ENCODE measurements around the gene FGF1. TPM values are rescaled to one million over a fixed set of nuclear protein-coding genes. Genes with fewer than 3 reads are reported as not detected.
"Not testable (repeated sequence)": the region's sequence is repeated elsewhere in the genome, so short reads cannot be mapped to it uniquely, and the experiment has no call there.

FGF1 gene
- total RNA-seq, 1 experiment from 2014 or later, result not detected

DNA sequence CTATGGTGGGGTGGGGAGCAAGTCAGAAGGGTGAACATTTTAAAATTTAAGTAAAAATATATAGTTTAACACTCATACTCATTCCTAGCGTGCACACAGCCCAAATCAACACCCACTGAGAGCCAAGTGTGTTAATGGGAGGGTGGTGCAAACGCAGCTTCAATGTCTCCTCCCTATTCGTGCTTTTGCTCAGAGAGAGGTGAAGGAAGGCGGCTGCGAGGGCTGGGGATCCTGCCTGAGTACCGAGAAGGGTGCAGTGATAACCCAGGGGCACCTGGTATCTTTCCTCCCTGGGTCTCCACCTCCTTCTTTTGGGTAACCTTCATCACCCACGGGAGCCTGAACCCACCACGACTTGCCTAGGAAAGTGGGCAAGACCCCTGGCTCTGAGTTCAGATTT is 35.0 kb downstream of the FGF1 start:
- Histone ChIP-seq H3K36me3 (ENCODE audit: control insufficient read depth, insufficient read depth, low read length) (no peaks in the 10 kb centered on the region), H3K4me3 (ENCODE audit: low read depth in 2 of 2, low read length in 2 of 2) (no peak overlapping the region), H3K4me1 (ENCODE audit: control insufficient read depth, insufficient read depth, low read length) (no peaks in the 10 kb centered on the region), H3K9me3 (ENCODE audit: control insufficient read depth, insufficient read depth, low read depth, low read length) (no peaks in the 10 kb centered on the region), H3K27ac (ENCODE audit: low read length) (no peak overlapping the region), H3K27me3 (ENCODE audit: control insufficient read depth, insufficient read depth, low read length) (no peaks in the 10 kb centered on the region)
- TF ChIP-seq POLR2AphosphoS5 (IDR thresholded peaks at IDR 0.05; ENCODE audit: low read depth, low read length), result no peak
- TF ChIP-seq SIN3A (IDR thresholded peaks at IDR 0.05; ENCODE audit: borderline replicate concordance, insufficient read depth, low read depth, low read length), result no peak
- TF ChIP-seq, protein P1, sequence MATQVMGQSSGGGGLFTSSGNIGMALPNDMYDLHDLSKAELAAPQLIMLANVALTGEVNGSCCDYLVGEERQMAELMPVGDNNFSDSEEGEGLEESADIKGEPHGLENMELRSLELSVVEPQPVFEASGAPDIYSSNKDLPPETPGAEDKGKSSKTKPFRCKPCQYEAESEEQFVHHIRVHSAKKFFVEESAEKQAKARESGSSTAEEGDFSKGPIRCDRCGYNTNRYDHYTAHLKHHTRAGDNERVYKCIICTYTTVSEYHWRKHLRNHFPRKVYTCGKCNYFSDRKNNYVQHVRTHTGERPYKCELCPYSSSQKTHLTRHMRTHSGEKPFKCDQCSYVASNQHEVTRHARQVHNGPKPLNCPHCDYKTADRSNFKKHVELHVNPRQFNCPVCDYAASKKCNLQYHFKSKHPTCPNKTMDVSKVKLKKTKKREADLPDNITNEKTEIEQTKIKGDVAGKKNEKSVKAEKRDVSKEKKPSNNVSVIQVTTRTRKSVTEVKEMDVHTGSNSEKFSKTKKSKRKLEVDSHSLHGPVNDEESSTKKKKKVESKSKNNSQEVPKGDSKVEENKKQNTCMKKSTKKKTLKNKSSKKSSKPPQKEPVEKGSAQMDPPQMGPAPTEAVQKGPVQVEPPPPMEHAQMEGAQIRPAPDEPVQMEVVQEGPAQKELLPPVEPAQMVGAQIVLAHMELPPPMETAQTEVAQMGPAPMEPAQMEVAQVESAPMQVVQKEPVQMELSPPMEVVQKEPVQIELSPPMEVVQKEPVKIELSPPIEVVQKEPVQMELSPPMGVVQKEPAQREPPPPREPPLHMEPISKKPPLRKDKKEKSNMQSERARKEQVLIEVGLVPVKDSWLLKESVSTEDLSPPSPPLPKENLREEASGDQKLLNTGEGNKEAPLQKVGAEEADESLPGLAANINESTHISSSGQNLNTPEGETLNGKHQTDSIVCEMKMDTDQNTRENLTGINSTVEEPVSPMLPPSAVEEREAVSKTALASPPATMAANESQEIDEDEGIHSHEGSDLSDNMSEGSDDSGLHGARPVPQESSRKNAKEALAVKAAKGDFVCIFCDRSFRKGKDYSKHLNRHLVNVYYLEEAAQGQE (IDR thresholded peaks at IDR 0.05; ENCODE audit: insufficient read depth in 1 of 2, low read depth in 2 of 2, low read length in 1 of 2), result no peak
- TF ChIP-seq, protein P2, sequence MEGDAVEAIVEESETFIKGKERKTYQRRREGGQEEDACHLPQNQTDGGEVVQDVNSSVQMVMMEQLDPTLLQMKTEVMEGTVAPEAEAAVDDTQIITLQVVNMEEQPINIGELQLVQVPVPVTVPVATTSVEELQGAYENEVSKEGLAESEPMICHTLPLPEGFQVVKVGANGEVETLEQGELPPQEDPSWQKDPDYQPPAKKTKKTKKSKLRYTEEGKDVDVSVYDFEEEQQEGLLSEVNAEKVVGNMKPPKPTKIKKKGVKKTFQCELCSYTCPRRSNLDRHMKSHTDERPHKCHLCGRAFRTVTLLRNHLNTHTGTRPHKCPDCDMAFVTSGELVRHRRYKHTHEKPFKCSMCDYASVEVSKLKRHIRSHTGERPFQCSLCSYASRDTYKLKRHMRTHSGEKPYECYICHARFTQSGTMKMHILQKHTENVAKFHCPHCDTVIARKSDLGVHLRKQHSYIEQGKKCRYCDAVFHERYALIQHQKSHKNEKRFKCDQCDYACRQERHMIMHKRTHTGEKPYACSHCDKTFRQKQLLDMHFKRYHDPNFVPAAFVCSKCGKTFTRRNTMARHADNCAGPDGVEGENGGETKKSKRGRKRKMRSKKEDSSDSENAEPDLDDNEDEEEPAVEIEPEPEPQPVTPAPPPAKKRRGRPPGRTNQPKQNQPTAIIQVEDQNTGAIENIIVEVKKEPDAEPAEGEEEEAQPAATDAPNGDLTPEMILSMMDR (IDR thresholded peaks at IDR 0.05), result no peak
- TF ChIP-seq TCF7L2 (IDR thresholded peaks at IDR 0.05; ENCODE audit: low read depth, low read length), result no peak
- intact Hi-C loops (cut with micrococcal nuclease; ENCODE audit: unreplicated experiment) (no loop called here), in situ Hi-C loops (cut with HindIII; ENCODE audit: low pct_unique_long_range_greater_than_20kb, low sequenced_read_pairs) (no loop called here)
- ChIA-PET CTCF (no interaction called here), POLR2A (no interaction called here)
- BruUV-seq (replicated peaks), result no TSS peak
- DNase-seq (ENCODE audit: low read depth, low spot score), result no peak
- no peak for ATAC-seq

DNA sequence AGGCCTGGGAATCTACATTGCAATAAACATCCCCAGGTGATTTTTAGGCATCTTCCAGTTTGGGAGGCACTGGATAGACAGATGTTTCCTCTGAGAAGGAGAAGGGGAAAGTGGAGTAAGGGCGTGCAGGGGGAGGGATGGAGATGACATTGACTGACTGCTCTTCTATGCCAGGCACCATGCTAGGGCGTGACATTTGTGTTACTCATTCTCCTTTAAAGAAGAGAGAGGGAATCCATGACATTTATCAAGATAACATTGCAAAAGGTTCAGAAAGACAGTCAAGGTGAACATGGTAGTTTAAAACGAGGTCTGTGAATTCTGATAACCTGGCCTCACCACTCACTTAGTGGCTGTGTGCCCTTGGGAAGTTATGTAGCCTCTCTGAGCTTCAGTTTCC is 35.8 kb downstream of the FGF1 start:
- ChIA-PET POLR2A (no interaction called here), CTCF (no interaction called here)
- no peaks in the 10 kb centered on the region for H3K27me3 ChIP-seq (ENCODE audit: control insufficient read depth, insufficient read depth, low read length)
- no peak overlapping the region for H3K4me3 ChIP-seq (ENCODE audit: low read depth in 2 of 2, low read length in 2 of 2)
- in situ Hi-C loops (cut with HindIII; ENCODE audit: low pct_unique_long_range_greater_than_20kb, low sequenced_read_pairs) (no loop called here), intact Hi-C loops (cut with micrococcal nuclease; ENCODE audit: unreplicated experiment) (no loop called here)
- H3K27ac ChIP-seq (ENCODE audit: low read length), result no peak overlapping the region
- no peaks in the 10 kb centered on the region for H3K9me3 ChIP-seq (ENCODE audit: control insufficient read depth, insufficient read depth, low read depth, low read length)
- TF ChIP-seq, protein P1 (IDR thresholded peaks at IDR 0.05; ENCODE audit: insufficient read depth in 1 of 2, low read depth in 2 of 2, low read length in 1 of 2), result no peak
- no peak for TF ChIP-seq TCF7L2 (IDR thresholded peaks at IDR 0.05; ENCODE audit: low read depth, low read length)
- TF ChIP-seq POLR2AphosphoS5 (IDR thresholded peaks at IDR 0.05; ENCODE audit: low read depth, low read length), result no peak
- TF ChIP-seq SIN3A (IDR thresholded peaks at IDR 0.05; ENCODE audit: borderline replicate concordance, insufficient read depth, low read depth, low read length), result no peak
- TF ChIP-seq, protein P2 (IDR thresholded peaks at IDR 0.05), result no peak
- H3K36me3 ChIP-seq (ENCODE audit: control insufficient read depth, insufficient read depth, low read length), result no peaks in the 10 kb centered on the region
- ATAC-seq (no peak), DNase-seq (ENCODE audit: low read depth, low spot score) (no peak)
- H3K4me1 ChIP-seq (ENCODE audit: control insufficient read depth, insufficient read depth, low read length), result no peaks in the 10 kb centered on the region
- no TSS peak for BruUV-seq (replicated peaks)

DNA sequence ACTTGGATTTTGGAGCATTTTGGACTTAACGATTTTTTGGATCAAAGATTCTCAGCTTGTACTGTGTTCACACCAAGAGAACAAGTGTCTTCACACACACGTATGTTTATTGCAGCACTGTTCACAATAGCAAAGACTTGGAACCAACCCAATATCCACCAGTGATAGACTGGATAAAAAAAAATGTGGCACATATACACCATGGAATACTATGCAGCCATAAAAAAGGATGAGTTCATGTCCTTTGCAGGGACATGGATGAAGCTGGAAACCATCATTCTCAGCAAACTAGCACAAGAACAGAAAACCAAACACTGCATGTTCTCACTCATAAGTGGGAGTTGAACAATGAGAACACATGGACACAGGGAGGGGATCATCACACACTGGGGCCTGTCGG is 37.8 kb downstream of the FGF1 start:
- in situ Hi-C loops (cut with HindIII; ENCODE audit: low pct_unique_long_range_greater_than_20kb, low sequenced_read_pairs); intact Hi-C loops (cut with micrococcal nuclease; ENCODE audit: unreplicated experiment); DNase-seq (ENCODE audit: low read depth, low spot score); H3K4me3 ChIP-seq (ENCODE audit: low read depth in 2 of 2, low read length in 2 of 2); BruUV-seq (replicated peaks); CTCF ChIA-PET; H3K36me3 ChIP-seq (ENCODE audit: control insufficient read depth, insufficient read depth, low read length); H3K27ac ChIP-seq (ENCODE audit: low read length); H3K4me1 ChIP-seq (ENCODE audit: control insufficient read depth, insufficient read depth, low read length); H3K9me3 ChIP-seq (ENCODE audit: control insufficient read depth, insufficient read depth, low read depth, low read length); POLR2A ChIA-PET; ATAC-seq; H3K27me3 ChIP-seq (ENCODE audit: control insufficient read depth, insufficient read depth, low read length): not testable (repeated sequence)

Measured in Panc1 (cell line).